HEK293T (cell line): ENCODE data around the gene SERPINE2.
A peak's percentile ranks its signal among the peaks of the same experiment; 100 is the strongest.

Experiments
- ELF4 ChIP-seq: fragments of 450-650 bp; IDR thresholded peaks from 2 replicates; pipeline ENCODE4 v1.6.1; 2017; ENCODE audit warnings: antibody characterized with exemption
- HDGF ChIP-seq: fragments of 450-650 bp; IDR thresholded peaks from 2 replicates; pipeline ENCODE4 v1.6.1; 2017; ENCODE audit warnings: antibody characterized with exemption, borderline replicate concordance
- L3MBTL2 ChIP-seq: fragments of 450-650 bp; conservative IDR thresholded peaks from 2 replicates; pipeline ENCODE4 v1.6.1; 2016; ENCODE audit warnings: mild to moderate bottlenecking
- PKNOX1 ChIP-seq: fragments of 450-650 bp; IDR thresholded peaks from 2 replicates; pipeline ENCODE4 v1.6.1; 2016
- SP1 ChIP-seq: fragments of 450-650 bp; IDR thresholded peaks from 2 replicates; pipeline ENCODE4 v1.6.1; 2017
- ZNF384 ChIP-seq: fragments of 450-650 bp; IDR thresholded peaks from 2 replicates; pipeline ENCODE4 v1.6.1; 2016

DNA sequence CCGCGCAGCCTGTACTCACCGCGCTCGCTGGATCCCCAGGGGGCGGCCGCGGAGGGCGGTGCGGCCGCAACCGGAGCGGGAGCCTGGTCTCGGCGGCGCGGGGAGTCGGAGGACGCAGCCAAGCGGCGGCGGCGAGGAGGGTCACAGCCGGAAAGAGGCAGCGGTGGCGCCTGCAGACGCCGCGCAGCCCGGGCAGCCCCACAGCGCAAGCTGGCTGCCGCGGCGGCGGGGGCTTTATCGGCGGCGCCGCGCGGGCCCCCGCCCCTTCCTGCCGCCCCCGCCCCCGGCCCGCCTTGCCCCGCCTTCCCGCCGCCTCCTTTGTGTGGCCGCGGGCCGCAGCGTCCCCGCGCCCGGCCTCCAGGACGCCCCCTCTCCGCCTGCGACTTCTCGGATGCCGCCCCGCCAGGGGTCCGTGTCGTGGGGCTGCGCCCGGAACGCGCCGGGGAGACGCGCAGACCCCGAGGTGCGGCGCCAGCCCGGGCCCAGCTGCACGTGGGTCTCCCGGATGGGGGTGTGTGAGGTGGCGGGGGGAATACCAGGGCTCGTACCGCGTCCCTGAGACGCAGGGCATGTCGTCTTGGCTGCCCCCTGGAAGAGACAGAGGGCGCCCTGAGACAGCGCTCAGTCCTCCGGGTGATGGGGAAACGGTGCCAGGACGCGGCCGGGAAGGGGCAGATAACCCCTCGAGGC lies at the start of gene SERPINE2:
- TF ChIP-seq PKNOX1: no peak
- TF ChIP-seq SP1: no peak
- no peak for TF ChIP-seq ZNF384
- TF ChIP-seq L3MBTL2: peak; percentile 35
- no peak for TF ChIP-seq HDGF
- no peak for TF ChIP-seq ELF4
